Raji (cell line): ENCODE measurements around the gene NLRP4.

Source experiments
- POLR2A ChIP-seq: IDR thresholded peaks from 2 replicates; pipeline ENCODE4 v1.6.1; 2011; ENCODE audit warnings: low read depth, low read length, control low read depth; ENCODE audit not compliant: insufficient read depth

NLRP4 gene

DNA sequence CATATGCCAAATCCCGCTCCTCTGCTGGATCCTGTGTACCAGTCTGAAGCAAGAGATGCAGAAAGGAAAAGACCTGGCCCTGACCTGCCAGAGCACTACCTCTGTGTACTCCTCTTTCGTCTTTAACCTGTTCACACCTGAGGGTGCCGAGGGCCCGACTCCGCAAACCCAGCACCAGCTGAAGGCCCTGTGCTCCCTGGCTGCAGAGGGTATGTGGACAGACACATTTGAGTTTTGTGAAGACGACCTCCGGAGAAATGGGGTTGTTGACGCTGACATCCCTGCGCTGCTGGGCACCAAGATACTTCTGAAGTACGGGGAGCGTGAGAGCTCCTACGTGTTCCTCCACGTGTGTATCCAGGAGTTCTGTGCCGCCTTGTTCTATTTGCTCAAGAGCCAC is 22.1 kb downstream of the NLRP4 start:
- TF ChIP-seq POLR2A, result no peak

DNA sequence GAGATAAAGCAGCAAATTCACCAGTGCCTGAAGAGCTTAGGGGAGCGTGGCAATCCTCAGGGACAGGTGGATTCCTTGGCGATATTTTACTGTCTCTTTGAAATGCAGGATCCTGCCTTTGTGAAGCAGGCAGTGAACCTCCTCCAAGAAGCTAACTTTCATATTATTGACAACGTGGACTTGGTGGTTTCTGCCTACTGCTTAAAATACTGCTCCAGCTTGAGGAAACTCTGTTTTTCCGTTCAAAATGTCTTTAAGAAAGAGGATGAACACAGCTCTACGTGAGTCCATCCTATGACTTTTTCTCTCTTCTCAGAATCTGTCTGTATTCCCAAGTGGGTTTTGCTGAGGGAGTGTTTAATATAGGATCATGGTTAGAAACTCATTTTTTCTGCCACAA is 22.6 kb downstream of the NLRP4 start:
- TF ChIP-seq POLR2A, result 0 out of 2 replicates have a peak, but pooled peaks have one; percentile 18

DNA sequence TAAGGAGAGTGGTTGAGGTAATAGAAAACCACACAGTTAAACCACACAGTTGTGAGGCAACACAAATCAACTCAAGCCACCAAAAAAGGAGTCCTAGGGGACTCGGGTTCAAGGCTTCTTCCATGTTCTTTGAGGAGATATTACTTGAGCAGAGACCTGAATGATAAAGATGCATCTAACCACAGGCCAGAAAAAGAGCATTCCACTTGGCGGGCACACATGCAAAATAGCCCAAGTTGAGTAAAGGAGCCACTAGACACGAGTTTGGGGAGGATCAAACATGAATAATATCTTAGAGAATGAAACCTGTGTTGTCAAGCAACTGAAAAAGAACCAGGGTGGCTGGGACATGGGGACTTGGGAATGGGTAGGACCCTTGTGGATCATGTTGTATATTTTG is 30.2 kb downstream of the NLRP4 start:
- no peak for TF ChIP-seq POLR2A

DNA sequence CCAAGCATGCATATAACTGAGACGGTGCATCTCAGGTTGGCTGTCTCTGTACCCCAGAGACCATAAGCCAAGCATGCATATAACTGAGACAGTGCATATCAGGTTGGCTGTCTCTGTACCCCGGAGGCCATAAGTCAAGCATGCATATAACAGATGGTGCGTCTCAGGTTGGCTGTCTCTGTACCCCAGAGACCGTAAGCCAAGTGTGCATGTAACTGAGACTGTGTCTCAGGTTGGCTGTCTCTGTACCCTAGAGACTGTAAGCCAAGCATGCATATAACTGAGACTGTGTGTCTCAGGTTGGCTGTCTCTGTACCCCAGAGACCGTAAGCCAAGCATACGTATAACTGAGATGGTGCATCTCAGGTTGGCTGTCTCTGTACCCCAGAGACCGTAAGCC is 30.8 kb downstream of the NLRP4 start:
- TF ChIP-seq POLR2A, result no peak

DNA sequence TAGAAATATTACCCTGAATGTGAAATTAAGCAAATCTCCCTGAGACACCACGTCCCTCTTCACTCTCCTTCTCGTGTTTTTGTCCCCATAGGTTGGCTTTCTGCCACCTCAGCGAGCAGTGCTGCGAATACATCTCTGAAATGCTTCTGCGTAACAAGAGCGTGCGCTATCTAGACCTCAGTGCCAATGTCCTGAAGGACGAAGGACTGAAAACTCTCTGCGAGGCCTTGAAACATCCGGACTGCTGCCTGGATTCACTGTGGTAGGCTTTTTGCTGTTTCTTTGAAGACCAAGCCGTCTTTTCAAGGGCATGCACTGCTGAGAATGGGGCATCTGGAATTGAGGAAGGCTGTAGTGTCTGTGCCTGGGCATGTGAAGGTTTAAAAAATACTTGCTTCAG is 34.4 kb downstream of the NLRP4 start:
- TF ChIP-seq POLR2A, result no peak

DNA sequence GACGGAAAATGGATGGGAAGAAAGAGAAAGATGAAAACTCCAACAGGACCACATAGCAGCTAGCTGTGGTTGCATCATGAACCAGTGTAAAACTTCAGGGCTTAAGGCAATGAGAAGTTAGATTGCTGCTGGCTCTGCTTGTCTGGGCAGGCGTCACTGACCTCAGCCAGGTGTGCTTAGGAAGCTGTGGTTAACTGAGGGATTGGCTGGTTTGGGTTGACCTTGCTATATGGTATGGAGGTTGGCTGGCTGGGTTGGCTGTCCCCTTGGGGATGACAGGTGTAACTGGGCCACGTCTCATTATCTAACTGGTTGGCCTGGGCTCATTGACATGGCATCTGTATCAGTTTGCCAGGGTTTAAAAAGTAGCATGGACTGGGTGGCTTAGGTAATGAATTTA is 40.9 kb downstream of the NLRP4 start:
- no peak for TF ChIP-seq POLR2A

DNA sequence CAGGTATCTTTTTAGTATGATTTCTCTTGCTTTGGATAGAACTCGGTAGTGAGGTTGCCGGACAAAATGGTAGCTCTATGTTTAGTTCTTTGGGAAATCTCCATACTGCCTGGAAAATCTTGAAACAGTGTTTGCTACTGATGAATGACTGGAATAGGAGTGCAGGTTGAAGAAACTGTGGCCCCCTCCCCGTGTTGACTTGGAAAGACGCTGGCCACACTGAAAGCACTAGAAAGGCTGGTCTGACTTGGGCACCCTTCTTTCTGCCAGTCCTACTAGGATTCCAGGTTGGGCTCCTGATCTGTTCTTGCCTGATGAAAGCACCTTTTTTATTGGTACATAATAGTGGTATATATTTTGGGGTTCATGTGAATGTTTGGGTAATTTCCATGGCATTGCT is 46.3 kb downstream of the NLRP4 start:
- no peak for TF ChIP-seq POLR2A

DNA sequence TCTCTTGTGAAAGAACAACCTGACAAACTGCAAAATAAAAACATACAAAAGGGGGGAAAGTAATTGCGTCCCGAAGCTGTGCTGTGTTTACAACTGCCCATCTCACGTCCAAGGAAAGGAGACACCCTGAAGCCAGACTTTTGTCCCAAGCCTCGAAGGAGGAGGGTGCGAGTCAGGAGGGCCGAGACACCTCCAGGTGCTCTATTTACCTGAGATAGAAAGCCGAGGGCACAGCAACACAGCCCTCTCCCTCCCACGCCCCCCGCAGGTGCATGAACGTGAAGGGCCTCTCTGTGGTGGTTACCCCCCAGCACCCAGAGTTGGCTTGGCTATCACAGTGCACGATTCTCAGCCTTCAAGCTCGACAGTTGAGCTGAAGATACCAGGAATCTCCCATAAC is 62.6 kb downstream of the NLRP4 start:
- TF ChIP-seq POLR2A, result no peak

DNA sequence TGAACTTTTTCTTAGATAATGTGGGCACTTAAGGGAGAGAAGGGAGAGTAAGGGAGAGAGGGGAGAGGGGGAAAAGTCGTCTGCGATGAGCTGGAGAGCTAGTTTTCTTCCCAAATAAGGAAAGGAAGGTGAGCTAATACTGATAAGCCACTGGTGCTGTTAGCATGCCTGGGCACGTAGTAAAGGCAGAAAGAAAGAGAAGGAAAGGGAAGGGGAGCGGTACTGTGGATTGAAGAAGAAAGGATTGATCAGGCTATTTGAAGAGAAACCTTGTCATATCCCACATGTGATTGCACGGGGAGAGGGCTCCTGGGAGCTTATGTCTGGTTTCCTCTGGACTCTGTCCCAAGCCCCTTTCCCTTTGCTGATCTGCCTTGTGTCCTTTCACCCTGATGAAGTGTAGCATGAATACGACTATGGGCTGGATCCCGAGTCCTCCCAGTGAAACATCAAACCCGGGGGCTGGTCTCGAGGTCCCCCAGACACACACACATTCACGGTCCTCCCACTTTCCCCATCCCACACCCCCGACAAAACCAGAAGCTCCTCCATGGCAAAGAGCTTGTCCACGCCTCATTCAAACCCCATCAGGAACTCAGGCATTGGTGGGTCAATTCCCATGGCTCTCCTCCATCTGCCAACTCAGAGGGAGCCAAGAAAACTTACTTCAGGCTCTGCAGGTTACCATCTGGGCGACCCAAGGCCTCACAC is 65.2 kb downstream of the NLRP4 start:
- TF ChIP-seq POLR2A, result no peak

DNA sequence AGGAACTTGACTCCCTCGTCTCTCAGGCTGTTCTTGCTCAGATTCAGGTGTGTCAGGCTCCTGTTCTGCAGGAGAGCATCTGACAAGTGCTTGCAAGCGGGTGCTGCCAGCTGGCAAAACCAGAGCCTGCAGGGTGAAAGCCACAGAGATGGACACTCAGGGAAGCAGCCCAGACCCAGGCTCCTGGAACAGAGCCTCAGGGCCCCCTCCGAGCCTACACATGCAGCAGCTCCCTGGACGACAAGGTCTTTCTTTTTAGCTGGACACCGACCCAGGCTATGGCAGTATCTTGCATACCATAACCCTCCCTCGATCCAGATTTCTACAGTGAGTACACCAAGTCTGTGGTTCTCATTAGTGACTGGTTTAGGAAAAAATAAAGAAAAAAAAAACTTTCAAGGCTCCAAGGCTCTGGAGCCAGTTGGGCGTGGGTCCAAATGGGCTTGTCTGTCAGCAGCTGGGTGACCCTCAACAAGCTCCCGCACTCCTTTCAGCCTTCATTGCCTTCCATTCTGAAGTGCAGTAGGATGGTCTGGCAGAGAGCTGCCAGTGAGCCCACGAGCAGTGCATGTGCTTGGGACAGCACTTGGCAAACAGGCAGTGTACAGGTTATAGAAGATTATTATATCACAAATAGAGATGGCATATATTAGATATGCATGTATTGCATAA is 65.9 kb downstream of the NLRP4 start:
- TF ChIP-seq POLR2A, result no peak

DNA sequence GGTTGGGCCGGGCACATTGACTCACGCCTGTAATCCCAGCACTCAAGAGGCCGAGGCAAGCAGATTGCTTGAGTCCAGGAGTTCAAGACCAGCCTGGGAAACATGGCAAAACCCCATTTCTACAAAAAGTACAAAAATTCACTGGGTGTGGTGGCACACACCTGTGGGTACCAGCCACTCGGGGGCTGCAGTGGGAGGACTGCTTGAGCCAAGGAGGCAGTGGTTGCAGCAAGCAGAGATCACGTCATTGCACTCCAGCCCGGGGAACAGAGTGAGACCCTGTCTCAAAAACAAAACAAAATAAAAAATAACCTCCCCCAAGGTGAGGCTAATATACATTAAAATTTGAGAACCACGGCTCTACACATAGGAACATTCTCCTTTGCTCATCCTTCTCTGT is 70.9 kb downstream of the NLRP4 start:
- TF ChIP-seq POLR2A, result no peak

DNA sequence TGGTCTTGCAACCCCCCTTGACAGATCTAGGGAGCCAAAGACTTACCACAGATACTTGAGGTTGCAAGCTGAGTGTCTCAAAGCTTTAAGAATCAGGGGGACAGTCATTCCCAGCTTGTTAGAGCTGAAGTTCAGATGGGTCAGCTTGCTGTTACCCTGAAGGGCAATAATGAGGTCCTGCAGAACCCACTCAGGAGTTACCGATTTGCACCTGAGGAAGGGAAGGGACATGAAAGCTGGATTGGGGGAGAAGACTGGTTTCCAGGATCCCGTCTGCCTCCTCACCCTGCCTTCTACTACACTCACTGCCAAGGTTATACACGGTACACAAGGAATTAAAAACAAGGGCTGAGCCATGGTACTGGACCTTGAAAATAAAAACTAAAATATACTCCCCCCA is 71.4 kb downstream of the NLRP4 start:
- TF ChIP-seq POLR2A, result no peak

DNA sequence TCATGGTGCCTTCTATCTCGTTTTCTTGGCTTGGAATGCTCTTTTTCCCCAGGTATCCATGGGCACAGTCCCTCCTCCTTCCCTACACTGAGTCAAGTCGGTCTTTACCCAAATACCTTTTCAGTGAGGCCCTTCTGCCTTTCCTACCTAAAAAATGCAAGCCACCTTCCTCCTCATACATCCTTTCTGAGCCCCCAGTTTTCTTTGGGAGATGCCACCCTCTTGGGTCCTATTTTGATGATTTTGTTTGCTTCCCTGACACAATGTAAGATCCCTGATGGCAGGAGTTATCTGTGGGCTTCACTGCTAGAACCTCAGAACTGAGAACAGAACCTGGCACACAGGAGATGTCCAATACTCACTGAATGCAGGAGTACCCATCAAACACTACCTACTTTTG is 73.5 kb downstream of the NLRP4 start:
- no peak for TF ChIP-seq POLR2A

DNA sequence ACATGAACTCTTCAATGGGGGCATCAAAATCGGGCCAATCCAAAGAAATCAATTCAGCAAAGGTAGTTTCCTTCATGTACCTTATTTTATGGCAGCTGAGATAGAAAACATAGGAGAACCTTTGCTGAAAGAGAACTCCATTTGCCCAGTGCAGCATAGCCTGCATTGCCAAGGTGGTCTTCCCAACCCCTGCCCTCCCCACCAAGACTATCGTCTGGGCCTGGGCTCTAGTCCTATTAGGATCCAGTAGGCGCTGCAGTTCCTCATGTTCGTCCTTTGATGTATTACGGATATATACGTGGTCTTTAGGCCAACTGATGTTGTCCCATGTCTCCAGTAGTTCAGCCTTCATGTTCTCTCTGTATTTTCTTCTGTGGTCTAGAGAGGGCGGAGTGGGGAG is 76.6 kb downstream of the NLRP4 start:
- no peak for TF ChIP-seq POLR2A

DNA sequence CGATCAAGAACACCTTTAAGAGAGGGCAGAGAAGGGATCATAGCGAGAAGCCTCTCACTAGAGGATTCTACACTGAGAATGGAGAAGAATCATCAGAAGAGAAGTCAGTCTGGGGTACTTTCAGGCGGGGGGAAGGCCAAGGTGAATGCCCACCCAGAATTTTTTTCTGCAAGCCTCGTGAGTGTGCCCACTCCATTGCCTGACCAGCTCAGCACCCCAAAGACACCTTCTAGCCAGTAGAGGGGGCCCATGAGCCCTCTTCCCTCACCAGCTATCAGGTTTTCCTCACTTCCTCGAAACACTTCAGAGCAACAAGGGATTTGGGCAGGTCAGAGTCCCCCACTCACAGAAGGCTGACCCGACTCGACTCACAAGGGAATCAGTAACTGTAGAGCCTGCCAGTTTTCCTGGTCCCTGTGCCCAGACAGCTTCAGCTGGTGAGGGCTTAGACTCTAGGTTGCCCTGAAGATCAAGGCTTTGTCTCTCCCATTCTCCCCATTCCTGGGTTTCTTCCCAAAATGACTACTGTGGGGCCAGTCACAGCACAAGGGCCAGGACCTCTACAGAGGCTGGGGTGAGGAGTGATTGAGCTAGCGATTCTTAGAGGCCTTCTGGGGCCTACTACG is 77.4 kb downstream of the NLRP4 start:
- TF ChIP-seq POLR2A, result no peak

DNA sequence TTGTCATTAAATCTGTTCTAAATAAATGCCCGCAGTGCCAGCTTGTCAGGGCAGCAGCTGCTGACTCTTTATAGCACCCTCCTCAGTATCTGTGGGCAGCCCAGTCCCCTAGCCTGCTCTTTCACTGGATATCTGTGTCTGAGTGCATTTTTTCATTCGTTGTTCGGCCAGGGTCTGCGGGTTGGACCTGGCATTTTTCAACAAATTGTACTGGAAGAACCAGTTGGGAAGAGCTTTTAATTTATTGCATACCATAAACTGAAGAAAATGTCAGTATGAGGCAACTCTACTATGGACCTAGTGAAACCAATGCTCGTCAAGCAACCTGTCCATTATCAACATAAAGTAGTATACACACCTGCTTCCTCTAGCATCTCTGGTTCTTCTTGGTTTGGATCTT is 87.2 kb downstream of the NLRP4 start:
- TF ChIP-seq POLR2A, result no peak

DNA sequence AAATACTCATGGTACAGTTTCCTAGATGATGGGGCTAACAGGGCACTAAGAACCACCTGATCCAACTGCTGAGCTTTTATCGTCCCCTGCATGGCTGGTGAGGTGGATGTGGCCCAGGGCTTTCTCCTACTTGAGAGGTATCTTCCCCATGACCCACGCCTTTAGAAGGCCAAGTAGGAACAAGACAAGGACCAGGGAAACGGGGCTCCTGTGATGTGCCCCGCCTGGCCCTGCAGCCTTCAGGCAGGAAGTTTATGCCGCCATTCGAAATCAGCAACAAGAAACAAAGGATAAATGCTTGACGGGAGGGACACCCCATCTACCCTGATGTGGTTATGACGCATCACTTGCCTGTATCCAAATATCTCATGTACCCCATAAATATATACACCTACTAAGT is 91.7 kb downstream of the NLRP4 start:
- no peak for TF ChIP-seq POLR2A

DNA sequence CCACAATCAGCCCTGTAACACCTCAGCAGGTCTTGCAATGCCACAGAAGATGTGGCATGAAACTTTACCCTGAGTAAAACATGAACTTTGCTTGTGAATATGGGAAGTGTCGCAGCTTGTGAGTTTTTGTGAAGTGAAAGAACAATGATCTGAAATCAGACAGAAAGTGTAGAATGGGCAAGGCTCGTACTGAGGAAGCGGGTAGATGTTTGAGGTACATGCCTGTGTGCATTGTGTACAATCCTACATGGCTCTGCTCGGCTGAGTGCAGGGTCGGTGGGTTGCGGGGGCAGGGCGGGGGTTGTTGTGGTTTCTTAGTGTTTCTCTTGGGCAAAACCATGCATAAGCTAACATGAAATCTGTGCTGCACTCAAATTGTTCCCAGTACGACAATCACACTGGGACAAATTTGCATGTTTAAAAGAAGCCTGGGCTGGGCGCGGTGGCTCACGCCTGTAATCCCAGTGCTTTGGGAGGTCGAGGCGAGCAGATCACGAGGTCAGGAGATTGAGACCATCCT is 94.7 kb downstream of the NLRP4 start:
- no peak for TF ChIP-seq POLR2A
